Daoy (cell line): ENCODE data around the gene ARID1B. TPM values are rescaled to one million over a fixed set of nuclear protein-coding genes. Genes with fewer than 3 reads are reported as not detected.

ENCODE experiments used
- DNase-seq: peaks from one replicate; pipeline ENCODE4 v3.0.0-alpha.2; 2015; ENCODE audit warnings: low read depth
- total RNA-seq: library from RNA; depleted of rRNA; stranded (reverse); fragments of >200 nt; shearing (Covaris generic); gene quantifications from 2 replicates; pipeline ENCODE4 v1.2.3, GENCODE V29; 2014

Gene ARID1B
- total RNA-seq, 1 experiment from 2014 or later: 16.3 TPM

- no peak for DNase-seq
These were observed 463.8 kb downstream of the ARID1B start for GRCh38 chr6:157240960-157241311.

DNA sequence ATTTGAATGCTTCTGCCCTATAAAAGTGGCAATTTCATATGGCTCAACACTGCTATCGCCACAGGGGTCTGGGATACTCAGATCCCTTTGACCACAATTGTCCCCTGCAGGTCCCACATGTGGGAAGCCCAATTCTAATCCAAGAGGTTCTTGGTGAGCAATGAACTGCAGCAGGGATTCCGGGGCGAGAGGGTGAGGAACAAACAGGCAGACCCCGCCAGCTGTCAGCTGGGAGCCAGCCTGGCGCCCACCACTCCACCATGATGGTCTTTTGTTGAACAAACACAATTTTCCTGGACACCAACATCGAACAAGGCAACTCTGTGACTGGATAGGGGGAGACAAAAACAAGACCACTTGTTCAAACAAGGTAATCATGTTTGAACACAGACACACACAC is 465.6 kb downstream of the ARID1B start:
- DNase-seq: no peak

DNA sequence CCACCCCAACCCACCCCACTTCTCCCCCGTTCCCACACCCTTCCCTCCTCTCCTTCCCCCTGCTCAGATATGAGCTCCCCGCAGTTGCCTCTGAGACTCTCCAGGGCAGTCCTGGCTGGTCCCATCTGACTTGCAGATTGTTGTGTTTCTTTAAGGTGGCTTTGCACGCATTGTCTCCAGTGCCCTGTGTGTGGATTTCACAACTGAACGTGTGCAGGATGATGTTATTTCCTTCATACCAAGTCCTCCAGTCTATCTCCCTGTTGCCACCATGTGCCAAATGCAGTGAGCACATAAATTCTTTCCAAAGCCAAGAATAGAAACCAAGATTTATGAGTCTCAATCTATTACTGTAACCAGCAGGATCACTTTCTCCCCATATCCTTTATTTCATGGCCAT is 467.0 kb downstream of the ARID1B start:
- DNase-seq: no peak

- DNase-seq: no peak
These were observed 467.6 kb downstream of the ARID1B start for GRCh38 chr6:157244780-157245179.

GRCh38 chr6:157245436-157245835 is 468.3 kb downstream of the ARID1B start:
- no peak for DNase-seq

- no peak for DNase-seq
These were observed 469.0 kb downstream of the ARID1B start for GRCh38 chr6:157246048-157246630.

DNA sequence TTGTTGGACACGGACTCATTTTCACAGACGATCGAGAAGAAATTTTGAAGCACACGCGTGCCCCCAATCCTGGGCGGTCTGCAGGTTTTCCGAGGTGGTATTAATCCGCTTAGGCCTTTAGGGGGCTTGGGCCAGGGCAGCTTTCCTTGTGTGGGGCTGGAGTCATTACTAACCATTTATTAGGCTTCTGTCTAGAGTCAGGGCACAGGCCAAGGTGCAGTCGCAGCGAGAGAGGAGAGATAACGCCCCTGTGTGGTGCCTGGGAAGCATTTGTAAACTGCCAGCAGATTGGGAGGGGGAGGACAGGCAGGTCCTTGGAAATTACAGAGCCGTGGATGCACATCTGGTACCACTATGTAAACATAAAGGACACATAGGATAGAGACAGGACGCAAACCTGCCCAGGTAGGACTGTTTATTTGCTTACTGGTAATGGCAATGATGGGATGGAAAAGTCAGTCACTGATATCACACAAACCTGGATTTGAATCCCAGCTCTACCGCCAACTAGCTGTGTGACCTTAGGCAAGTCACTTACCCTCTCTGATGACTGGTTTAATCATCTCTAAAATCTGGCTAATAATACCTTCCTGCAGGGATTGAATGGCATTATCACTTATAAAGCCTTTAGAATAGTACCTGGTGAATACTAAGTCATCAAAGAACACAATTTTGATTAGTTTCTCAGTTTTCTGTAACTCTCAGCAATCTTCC is 469.8 kb downstream of the ARID1B start:
- DNase-seq: no peak

DNA sequence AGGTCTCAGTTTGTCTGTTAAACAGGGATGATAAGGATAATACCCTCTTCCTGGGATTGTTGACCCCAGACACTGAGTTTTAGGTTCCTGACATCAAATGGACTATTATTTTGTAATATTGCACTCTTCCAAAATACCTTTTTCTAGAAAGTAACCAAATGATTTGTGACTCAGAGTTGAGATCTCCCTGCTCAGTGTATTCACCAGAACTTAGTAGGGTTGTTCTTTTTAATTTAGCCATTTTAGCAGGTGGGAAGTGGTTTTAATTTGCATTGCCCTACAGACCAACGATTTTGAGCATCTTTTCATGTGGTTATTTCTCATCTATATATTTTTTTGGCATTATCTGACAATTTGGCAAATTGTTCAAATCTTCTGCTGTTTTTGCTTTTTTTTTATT is 471.1 kb downstream of the ARID1B start:
- no peak for DNase-seq

- DNase-seq: no peak
These were observed 472.6 kb downstream of the ARID1B start for GRCh38 chr6:157249826-157250225.

- DNase-seq: no peak
These were observed 474.5 kb downstream of the ARID1B start for GRCh38 chr6:157251586-157252247.

- no peak for DNase-seq
These were observed 475.8 kb downstream of the ARID1B start for GRCh38 chr6:157253017-157253416.

- DNase-seq: no peak
These were observed 476.5 kb downstream of the ARID1B start for GRCh38 chr6:157253699-157254098.

GRCh38 chr6:157254538-157254937 is 477.4 kb downstream of the ARID1B start:
- DNase-seq: no peak

- no peak for DNase-seq
These were observed 477.9 kb downstream of the ARID1B start for GRCh38 chr6:157255079-157255478.

DNA sequence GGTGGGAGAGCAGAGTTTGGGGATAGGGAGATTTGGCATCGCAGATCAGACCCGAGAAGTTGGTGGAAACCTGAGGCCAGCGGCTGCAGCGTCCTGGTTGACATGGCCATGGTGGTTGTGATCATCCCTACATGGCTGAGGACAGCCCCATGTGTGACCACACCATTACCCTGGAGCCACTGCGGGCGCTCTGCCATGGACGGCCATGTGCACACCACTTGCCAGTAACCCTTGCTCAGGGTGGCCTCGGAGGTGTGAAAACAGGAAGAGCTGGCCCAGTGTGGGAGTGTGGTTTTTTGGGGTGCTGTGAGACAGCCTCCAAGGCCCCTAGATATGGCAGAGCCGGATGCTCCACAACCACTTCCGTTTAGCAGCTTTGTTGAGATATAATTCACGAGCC is 481.7 kb downstream of the ARID1B start:
- no peak for DNase-seq

DNA sequence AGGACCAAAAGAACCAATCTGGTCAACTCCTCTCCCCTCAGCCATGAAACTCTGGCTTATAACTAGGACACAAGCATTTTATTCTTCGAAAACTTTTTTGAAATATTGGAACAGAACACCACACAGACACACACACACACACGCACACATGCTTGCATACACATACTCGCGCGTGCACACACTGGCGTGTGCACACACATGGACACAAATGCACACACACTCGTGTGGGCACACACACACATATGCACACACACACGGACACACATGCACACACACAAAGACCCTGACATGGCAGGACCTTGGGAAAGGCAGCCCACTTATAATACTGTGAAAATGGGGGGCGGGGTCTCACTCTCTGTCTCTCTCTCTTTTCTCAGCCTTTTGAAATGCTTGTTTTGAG is 482.3 kb downstream of the ARID1B start:
- DNase-seq: no peak
